WTC11 (cell line): Measurements from ENCODE around the gene NIPA2.

Experiments
- ATF3 ChIP-seq: sonication (generic); formaldehyde crosslinking; conservative IDR thresholded peaks from 2 replicates; pipeline ENCODE4 v1.8.1; 2022; ENCODE audit warnings: mild to moderate bottlenecking, missing genetic modification reagents
- CTCF ChIP-seq: fragments of 200-600 bp; IDR thresholded peaks from 2 replicates; pipeline ENCODE4 v1.8.0; 2022; ENCODE audit warnings: antibody characterized with exemption
- FOXP1 ChIP-seq: sonication (generic); formaldehyde crosslinking; IDR thresholded peaks from 2 replicates; pipeline ENCODE4 v1.8.0; 2022; ENCODE audit warnings: missing genetic modification reagents, mild to moderate bottlenecking, moderate library complexity, borderline replicate concordance
- JAZF1 ChIP-seq: fragments of 250-450 bp; sonication (Bioruptor Pico); IDR thresholded peaks from 2 replicates; pipeline ENCODE4 v1.9.0; 2021; ENCODE audit warnings: moderate library complexity, mild to moderate bottlenecking, inconsistent platforms
- JUN ChIP-seq: sonication (generic); formaldehyde crosslinking; IDR thresholded peaks from 2 replicates; pipeline ENCODE4 v1.8.0; 2023; ENCODE audit warnings: mild to moderate bottlenecking, missing genetic modification reagents
- KAT7 ChIP-seq: sonication (generic); formaldehyde crosslinking; IDR thresholded peaks from 2 replicates; pipeline ENCODE4 v1.8.1; 2023; ENCODE audit warnings: missing genetic modification reagents, mild to moderate bottlenecking, borderline replicate concordance
- TCF7 ChIP-seq: sonication (generic); formaldehyde crosslinking; IDR thresholded peaks from 2 replicates; pipeline ENCODE4 v1.8.0; 2022; ENCODE audit warnings: mild to moderate bottlenecking, low read depth, missing genetic modification reagents, moderate library complexity
- ZNF138 ChIP-seq: sonication (generic); formaldehyde crosslinking; conservative IDR thresholded peaks from 2 replicates; pipeline ENCODE4 v1.8.1; 2022; ENCODE audit warnings: mild to moderate bottlenecking, moderate library complexity, missing genetic modification reagents
- ZNF281 ChIP-seq: sonication (generic); formaldehyde crosslinking; IDR thresholded peaks from 2 replicates; pipeline ENCODE4 v1.8.0; 2023; ENCODE audit warnings: mild to moderate bottlenecking, missing genetic modification reagents
- TF ChIP-seq, protein P1 (sequence below): sonication (generic); formaldehyde crosslinking; IDR thresholded peaks from 2 replicates; pipeline ENCODE4 v1.8.0; 2022; ENCODE audit warnings: mild to moderate bottlenecking, missing genetic modification reagents
- TF ChIP-seq, protein P2 (sequence below): sonication (generic); formaldehyde crosslinking; IDR thresholded peaks from 2 replicates; pipeline ENCODE4 v1.8.0; 2022; ENCODE audit warnings: mild to moderate bottlenecking, missing genetic modification reagents
- TF ChIP-seq, protein P3 (sequence below): fragments of 250-450 bp; sonication (Bioruptor Pico); IDR thresholded peaks from 2 replicates; pipeline ENCODE4 v2.1.2; 2022; ENCODE audit warnings: mild to moderate bottlenecking, moderate library complexity

GRCh38 chr15:22794063-22794462 lies 44.4 kb upstream of the NIPA2 start:
- no peak for TF ChIP-seq ZNF138 (CRISPR knock-in tag)
- TF ChIP-seq CTCF: no peak
- no peak for TF ChIP-seq JUN (CRISPR knock-in tag)
- TF ChIP-seq TCF7 (CRISPR knock-in tag): no peak
- TF ChIP-seq ATF3 (CRISPR knock-in tag): no peak
- TF ChIP-seq, protein P1, sequence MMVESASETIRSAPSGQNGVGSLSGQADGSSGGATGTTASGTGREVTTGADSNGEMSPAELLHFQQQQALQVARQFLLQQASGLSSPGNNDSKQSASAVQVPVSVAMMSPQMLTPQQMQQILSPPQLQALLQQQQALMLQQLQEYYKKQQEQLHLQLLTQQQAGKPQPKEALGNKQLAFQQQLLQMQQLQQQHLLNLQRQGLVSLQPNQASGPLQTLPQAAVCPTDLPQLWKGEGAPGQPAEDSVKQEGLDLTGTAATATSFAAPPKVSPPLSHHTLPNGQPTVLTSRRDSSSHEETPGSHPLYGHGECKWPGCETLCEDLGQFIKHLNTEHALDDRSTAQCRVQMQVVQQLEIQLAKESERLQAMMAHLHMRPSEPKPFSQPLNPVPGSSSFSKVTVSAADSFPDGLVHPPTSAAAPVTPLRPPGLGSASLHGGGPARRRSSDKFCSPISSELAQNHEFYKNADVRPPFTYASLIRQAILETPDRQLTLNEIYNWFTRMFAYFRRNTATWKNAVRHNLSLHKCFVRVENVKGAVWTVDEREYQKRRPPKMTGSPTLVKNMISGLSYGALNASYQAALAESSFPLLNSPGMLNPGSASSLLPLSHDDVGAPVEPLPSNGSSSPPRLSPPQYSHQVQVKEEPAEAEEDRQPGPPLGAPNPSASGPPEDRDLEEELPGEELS: no peak
- no peak for TF ChIP-seq KAT7
- TF ChIP-seq, protein P2, sequence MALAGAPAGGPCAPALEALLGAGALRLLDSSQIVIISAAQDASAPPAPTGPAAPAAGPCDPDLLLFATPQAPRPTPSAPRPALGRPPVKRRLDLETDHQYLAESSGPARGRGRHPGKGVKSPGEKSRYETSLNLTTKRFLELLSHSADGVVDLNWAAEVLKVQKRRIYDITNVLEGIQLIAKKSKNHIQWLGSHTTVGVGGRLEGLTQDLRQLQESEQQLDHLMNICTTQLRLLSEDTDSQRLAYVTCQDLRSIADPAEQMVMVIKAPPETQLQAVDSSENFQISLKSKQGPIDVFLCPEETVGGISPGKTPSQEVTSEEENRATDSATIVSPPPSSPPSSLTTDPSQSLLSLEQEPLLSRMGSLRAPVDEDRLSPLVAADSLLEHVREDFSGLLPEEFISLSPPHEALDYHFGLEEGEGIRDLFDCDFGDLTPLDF (CRISPR knock-in tag): no peak
- TF ChIP-seq FOXP1 (CRISPR knock-in tag): no peak
- TF ChIP-seq, protein P3, sequence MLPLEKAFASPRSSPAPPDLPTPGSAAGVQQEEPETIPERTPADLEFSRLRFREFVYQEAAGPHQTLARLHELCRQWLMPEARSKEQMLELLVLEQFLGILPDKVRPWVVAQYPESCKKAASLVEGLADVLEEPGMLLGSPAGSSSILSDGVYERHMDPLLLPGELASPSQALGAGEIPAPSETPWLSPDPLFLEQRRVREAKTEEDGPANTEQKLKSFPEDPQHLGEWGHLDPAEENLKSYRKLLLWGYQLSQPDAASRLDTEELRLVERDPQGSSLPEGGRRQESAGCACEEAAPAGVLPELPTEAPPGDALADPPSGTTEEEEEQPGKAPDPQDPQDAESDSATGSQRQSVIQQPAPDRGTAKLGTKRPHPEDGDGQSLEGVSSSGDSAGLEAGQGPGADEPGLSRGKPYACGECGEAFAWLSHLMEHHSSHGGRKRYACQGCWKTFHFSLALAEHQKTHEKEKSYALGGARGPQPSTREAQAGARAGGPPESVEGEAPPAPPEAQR (CRISPR knock-in tag): no peak
- TF ChIP-seq JAZF1: no peak
- TF ChIP-seq ZNF281 (CRISPR knock-in tag): no peak
